ELF-1 (cell line): ENCODE results near the gene KAT2A.
A peak's percentile ranks its signal among the peaks of the same experiment; 100 is the strongest.

Experiments used
- DNase-seq: peaks from one replicate; pipeline ENCODE4 v3.0.0-alpha.2; 2016; ENCODE audit warnings: low read depth, low spot score

Gene KAT2A

GRCh38 chr17:42135664-42136653 lies 14.8 kb upstream of the KAT2A start:
- no peak for DNase-seq

GRCh38 chr17:42135151-42135550 lies 14.0 kb upstream of the KAT2A start:
- no peak for DNase-seq

GRCh38 chr17:42133461-42134041 lies 12.4 kb upstream of the KAT2A start:
- DNase-seq = no peak

- no peak for DNase-seq
Measured at GRCh38 chr17:42132941-42133340, 11.8 kb upstream of the KAT2A start.

GRCh38 chr17:42131981-42132432 lies 10.8 kb upstream of the KAT2A start:
- no peak for DNase-seq

GRCh38 chr17:42131232-42131631 lies 10.1 kb upstream of the KAT2A start:
- DNase-seq = no peak

GRCh38 chr17:42130310-42130936 lies 9.3 kb upstream of the KAT2A start:
- DNase-seq = no peak

- no peak for DNase-seq
Measured at GRCh38 chr17:42129109-42129837, 8.1 kb upstream of the KAT2A start.

- no peak for DNase-seq
Measured at GRCh38 chr17:42127414-42127813, 6.2 kb upstream of the KAT2A start.

- DNase-seq = no peak
Measured at GRCh38 chr17:42126836-42127235, 5.7 kb upstream of the KAT2A start.

GRCh38 chr17:42125565-42125964 lies 4.4 kb upstream of the KAT2A start:
- DNase-seq = no peak

GRCh38 chr17:42124256-42124655 lies 3.1 kb upstream of the KAT2A start:
- no peak for DNase-seq

GRCh38 chr17:42122371-42123303 lies 1.5 kb upstream of the KAT2A start, which contains the start of gene HSPB9:
Gene HSPB9 (plus strand): TSS chr17:42122804. CDS start chr17:42122851, 47 bp downstream.
- peak; percentile 90 for DNase-seq

- DNase-seq = no peak
Measured at GRCh38 chr17:42120161-42120769, 902 bp downstream of the KAT2A start.

- DNase-seq = no peak
Measured at GRCh38 chr17:42119301-42119700, 1.9 kb downstream of the KAT2A start.

GRCh38 chr17:42118545-42118944 lies 2.6 kb downstream of the KAT2A start:
- DNase-seq = peak; percentile 24

- DNase-seq = no peak
Measured at GRCh38 chr17:42118126-42118510, 3.0 kb downstream of the KAT2A start.

GRCh38 chr17:42117397-42118125 lies 3.6 kb downstream of the KAT2A start:
- peak; percentile 13 for DNase-seq

GRCh38 chr17:42116705-42117396 lies 4.3 kb downstream of the KAT2A start:
- peak; percentile 83 for DNase-seq
